GM23338 (cell line): Measurements from ENCODE around the gene GRK3. TPM values are rescaled to one million over a fixed set of nuclear protein-coding genes. Genes with fewer than 3 reads are reported as not detected.

Source experiments
- ATAC-seq: fragments of 200-7000 bp; cut with Tn5 transposase; 3 replicates; pipeline ENCODE4 v1.9.1; 2020
- DNase-seq: peaks from one replicate; pipeline ENCODE4 v3.0.0-alpha.2; 2015; ENCODE audit warnings: low spot score
- H2AFZ ChIP-seq: fragments of 200-600 bp; sonication (generic); 2 replicates; pipeline ENCODE4 v1.8.0; 2016; ENCODE audit warnings: antibody characterized with exemption, mild to moderate bottlenecking, moderate library complexity
- H3F3A ChIP-seq: fragments of 200-600 bp; sonication (generic); replicated peaks from 2 replicates; pipeline ENCODE4 v1.8.0; 2017; ENCODE audit warnings: antibody characterized with exemption, mixed run types, low read depth
- H3K27ac ChIP-seq: fragments of 200-600 bp; sonication (generic); 2 replicates; pipeline ENCODE4 v1.6.1; 2016; ENCODE audit warnings: low read depth
- H3K27me3 ChIP-seq: fragments of 200-600 bp; sonication (generic); 2 replicates; pipeline ENCODE4 v1.8.0; 2016; ENCODE audit warnings: mild to moderate bottlenecking, mixed run types, moderate library complexity; ENCODE audit not compliant: insufficient read depth
- H3K36me3 ChIP-seq: fragments of 200-600 bp; sonication (generic); 2 replicates; pipeline ENCODE4 v1.8.0; 2016; ENCODE audit warnings: mild to moderate bottlenecking; ENCODE audit not compliant: insufficient read depth
- H3K4me1 ChIP-seq: fragments of 200-600 bp; sonication (generic); 2 replicates; pipeline ENCODE4 v1.8.0; 2016; ENCODE audit warnings: mild to moderate bottlenecking, moderate library complexity; ENCODE audit not compliant: insufficient read depth
- H3K4me2 ChIP-seq: fragments of 200-600 bp; sonication (generic); 2 replicates; pipeline ENCODE4 v1.7.1; 2017; ENCODE audit warnings: mixed run types
- H3K4me3 ChIP-seq: fragments of 200-600 bp; sonication (generic); 2 replicates; pipeline ENCODE4 v1.6.1; 2016; ENCODE audit warnings: mixed run types
- H3K79me2 ChIP-seq: fragments of 200-600 bp; sonication (generic); replicated peaks from 2 replicates; pipeline ENCODE4 v1.8.0; 2017; ENCODE audit warnings: mild to moderate bottlenecking; ENCODE audit not compliant: insufficient read depth
- H3K9me2 ChIP-seq: fragments of 200-600 bp; sonication (generic); 2 replicates; pipeline ENCODE4 v1.8.0; 2017; ENCODE audit not compliant: insufficient read depth
- H4K20me1 ChIP-seq: fragments of 200-600 bp; sonication (generic); replicated peaks from 2 replicates; pipeline ENCODE4 v1.8.0; 2017; ENCODE audit warnings: mild to moderate bottlenecking; ENCODE audit not compliant: insufficient read depth
- H3K27ac Mint-ChIP-seq: 2 replicates; pipeline ENCODE4 v1.8.0; 2020; ENCODE audit warnings: inconsistent platforms, mild to moderate bottlenecking, moderate library complexity, mixed read lengths
- H3K27me3 Mint-ChIP-seq: 3 replicates; pipeline ENCODE4 v1.8.0; 2022; ENCODE audit warnings: low read depth, mild to moderate bottlenecking, moderate library complexity, mixed read lengths, inconsistent platforms; ENCODE audit not compliant: insufficient read depth, poor library complexity
- H3K36me3 Mint-ChIP-seq: 3 replicates; pipeline ENCODE4 v1.8.0; 2021; ENCODE audit warnings: low read depth, mild to moderate bottlenecking, inconsistent platforms, moderate library complexity, mixed read lengths
- H3K4me1 Mint-ChIP-seq: 3 replicates; pipeline ENCODE4 v1.8.0; 2020; ENCODE audit warnings: mild to moderate bottlenecking, inconsistent platforms, mixed read lengths
- H3K4me3 Mint-ChIP-seq: 3 replicates; pipeline ENCODE4 v1.8.0; 2021; ENCODE audit warnings: moderate library complexity, mild to moderate bottlenecking, inconsistent platforms, mixed read lengths
- H3K9me3 Mint-ChIP-seq: 3 replicates; pipeline ENCODE4 v1.8.0; 2020; ENCODE audit warnings: moderate library complexity, mild to moderate bottlenecking, inconsistent platforms, mixed read lengths
- CTCF ChIP-seq, 2 experiments: fragments of 200-600 bp in 1 of 2; sonication (generic) in 1 of 2; conservative IDR thresholded peaks; 2 replicates each; pipeline versions ENCODE4 v1.5.1 to v1.6.1; 2016 to 2017; ENCODE audit warnings: antibody characterized with exemption in 2 of 2, low read depth in 2 of 2, mild to moderate bottlenecking in 2 of 2, moderate library complexity in 1 of 2
- EZH2phosphoT487 ChIP-seq: fragments of 200-600 bp; sonication (generic); IDR thresholded peaks from one replicate; pipeline ENCODE4 v1.8.1; 2018; ENCODE audit warnings: antibody characterized with exemption; ENCODE audit not compliant: unreplicated experiment
- JUNB ChIP-seq: IDR thresholded peaks from one replicate; pipeline ENCODE4 v1.6.1; 2016; ENCODE audit warnings: antibody characterized with exemption; ENCODE audit not compliant: unreplicated experiment
- NANOG ChIP-seq: IDR thresholded peaks from 2 replicates; pipeline ENCODE4 v1.6.1; 2016; ENCODE audit warnings: antibody characterized with exemption, borderline replicate concordance
- POLR2AphosphoS5 ChIP-seq: IDR thresholded peaks from 2 replicates; pipeline ENCODE4 v1.6.1; 2016; ENCODE audit warnings: antibody characterized with exemption, low read depth
- STAT1 ChIP-seq: IDR thresholded peaks from one replicate; pipeline ENCODE4 v1.6.1; 2016; ENCODE audit warnings: antibody characterized with exemption; ENCODE audit not compliant: unreplicated experiment
- ZNF114 ChIP-seq: fragments of 250-450 bp; sonication (Bioruptor Pico); IDR thresholded peaks from 2 replicates; pipeline ENCODE4 v1.5.0; 2020; ENCODE audit warnings: mild to moderate bottlenecking, moderate library complexity
- ZNF331 ChIP-seq: fragments of 250-450 bp; sonication (Bioruptor Pico); IDR thresholded peaks from 2 replicates; pipeline ENCODE4 v1.5.0; 2020; ENCODE audit warnings: low read depth, mild to moderate bottlenecking, moderate library complexity
- polyA plus RNA-seq: library from polyadenylated mRNA; unstranded; fragments of >200 nt; fragmentation: Nextera tagmentation; extraction: Ambion mirVana; gene quantifications from 2 replicates; pipeline ENCODE4 v1.2.1, GENCODE V29; 2016
- total RNA-seq: library from RNA; depleted of rRNA; stranded (reverse); fragments of >200 nt; shearing (Covaris generic); gene quantifications from 2 replicates; pipeline ENCODE4 v1.2.3, GENCODE V29; 2014
- TF ChIP-seq, protein P1 (sequence below): fragments of 250-450 bp; sonication (Bioruptor Pico); IDR thresholded peaks from 2 replicates; pipeline ENCODE4 v1.5.0; 2020; ENCODE audit warnings: mild to moderate bottlenecking, moderate library complexity

GRK3 gene
- total and polyA plus RNA-seq, 2 experiments from 2014 or later = 6.0 to 25.3 TPM

DNA sequence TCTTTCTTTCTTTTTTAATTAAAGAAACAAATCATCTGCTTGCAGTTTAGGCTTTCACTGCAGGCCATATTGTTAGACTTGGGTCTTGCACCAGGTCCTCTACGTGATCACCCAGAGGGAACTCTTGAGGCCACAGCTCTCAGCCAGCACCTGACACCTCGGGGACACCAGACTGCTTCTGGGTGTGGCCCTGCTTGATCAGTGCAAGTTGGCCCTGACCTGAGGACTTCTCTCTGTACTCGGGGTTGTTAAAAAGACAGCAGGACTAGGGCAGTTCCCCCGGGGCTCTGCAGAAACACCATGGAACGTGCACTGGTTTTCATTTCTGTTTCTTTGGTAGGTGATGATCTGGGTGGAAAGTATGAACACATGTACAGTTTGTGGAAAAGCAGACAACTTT lies 126.3 kb downstream of the GRK3 start:
- Histone ChIP-seq H3K4me3 (no peak overlapping the region), H3K27ac (no peak overlapping the region), H3K36me3 (no peaks in the 10 kb centered on the region; the same call in 1 of the 2 replicates), H3K4me1 (0 out of 2 replicates have a peak, but pooled peaks cover 4% of the 10 kb centered on the region), H3K4me2 (no peak overlapping the region), H2AFZ (no peak overlapping the region), H3K9me2 (no peaks in the 10 kb centered on the region), H3K79me2 (no peaks in the 10 kb centered on the region), H3K27me3 (no peaks in the 10 kb centered on the region), H4K20me1 (peaks cover 10% of the 10 kb centered on the region), H3F3A (no peaks in the 10 kb centered on the region)
- ATAC-seq (no peak), DNase-seq (no peak)
- Mint-ChIP-seq H3K27me3 (no peaks in the 10 kb centered on the region), H3K27ac (no peak overlapping the region), H3K4me1 (peaks cover 14% of the 10 kb centered on the region; the same call in 2 of the 3 replicates), H3K9me3 (no peaks in the 10 kb centered on the region), H3K36me3 (peaks cover 18% of the 10 kb centered on the region), H3K4me3 (no peak overlapping the region)
- TF ChIP-seq ZNF114 (no peak), NANOG (no peak), EZH2phosphoT487 (no peak), JUNB (no peak), POLR2AphosphoS5 (no peak), ZNF331 (CRISPR knock-in tag) (no peak), STAT1 (no peak), CTCF (conservative IDR thresholded peaks at IDR 0.05; ENCODE audit: low read depth in 2 of 2) (no peak)
- TF ChIP-seq, protein P1, sequence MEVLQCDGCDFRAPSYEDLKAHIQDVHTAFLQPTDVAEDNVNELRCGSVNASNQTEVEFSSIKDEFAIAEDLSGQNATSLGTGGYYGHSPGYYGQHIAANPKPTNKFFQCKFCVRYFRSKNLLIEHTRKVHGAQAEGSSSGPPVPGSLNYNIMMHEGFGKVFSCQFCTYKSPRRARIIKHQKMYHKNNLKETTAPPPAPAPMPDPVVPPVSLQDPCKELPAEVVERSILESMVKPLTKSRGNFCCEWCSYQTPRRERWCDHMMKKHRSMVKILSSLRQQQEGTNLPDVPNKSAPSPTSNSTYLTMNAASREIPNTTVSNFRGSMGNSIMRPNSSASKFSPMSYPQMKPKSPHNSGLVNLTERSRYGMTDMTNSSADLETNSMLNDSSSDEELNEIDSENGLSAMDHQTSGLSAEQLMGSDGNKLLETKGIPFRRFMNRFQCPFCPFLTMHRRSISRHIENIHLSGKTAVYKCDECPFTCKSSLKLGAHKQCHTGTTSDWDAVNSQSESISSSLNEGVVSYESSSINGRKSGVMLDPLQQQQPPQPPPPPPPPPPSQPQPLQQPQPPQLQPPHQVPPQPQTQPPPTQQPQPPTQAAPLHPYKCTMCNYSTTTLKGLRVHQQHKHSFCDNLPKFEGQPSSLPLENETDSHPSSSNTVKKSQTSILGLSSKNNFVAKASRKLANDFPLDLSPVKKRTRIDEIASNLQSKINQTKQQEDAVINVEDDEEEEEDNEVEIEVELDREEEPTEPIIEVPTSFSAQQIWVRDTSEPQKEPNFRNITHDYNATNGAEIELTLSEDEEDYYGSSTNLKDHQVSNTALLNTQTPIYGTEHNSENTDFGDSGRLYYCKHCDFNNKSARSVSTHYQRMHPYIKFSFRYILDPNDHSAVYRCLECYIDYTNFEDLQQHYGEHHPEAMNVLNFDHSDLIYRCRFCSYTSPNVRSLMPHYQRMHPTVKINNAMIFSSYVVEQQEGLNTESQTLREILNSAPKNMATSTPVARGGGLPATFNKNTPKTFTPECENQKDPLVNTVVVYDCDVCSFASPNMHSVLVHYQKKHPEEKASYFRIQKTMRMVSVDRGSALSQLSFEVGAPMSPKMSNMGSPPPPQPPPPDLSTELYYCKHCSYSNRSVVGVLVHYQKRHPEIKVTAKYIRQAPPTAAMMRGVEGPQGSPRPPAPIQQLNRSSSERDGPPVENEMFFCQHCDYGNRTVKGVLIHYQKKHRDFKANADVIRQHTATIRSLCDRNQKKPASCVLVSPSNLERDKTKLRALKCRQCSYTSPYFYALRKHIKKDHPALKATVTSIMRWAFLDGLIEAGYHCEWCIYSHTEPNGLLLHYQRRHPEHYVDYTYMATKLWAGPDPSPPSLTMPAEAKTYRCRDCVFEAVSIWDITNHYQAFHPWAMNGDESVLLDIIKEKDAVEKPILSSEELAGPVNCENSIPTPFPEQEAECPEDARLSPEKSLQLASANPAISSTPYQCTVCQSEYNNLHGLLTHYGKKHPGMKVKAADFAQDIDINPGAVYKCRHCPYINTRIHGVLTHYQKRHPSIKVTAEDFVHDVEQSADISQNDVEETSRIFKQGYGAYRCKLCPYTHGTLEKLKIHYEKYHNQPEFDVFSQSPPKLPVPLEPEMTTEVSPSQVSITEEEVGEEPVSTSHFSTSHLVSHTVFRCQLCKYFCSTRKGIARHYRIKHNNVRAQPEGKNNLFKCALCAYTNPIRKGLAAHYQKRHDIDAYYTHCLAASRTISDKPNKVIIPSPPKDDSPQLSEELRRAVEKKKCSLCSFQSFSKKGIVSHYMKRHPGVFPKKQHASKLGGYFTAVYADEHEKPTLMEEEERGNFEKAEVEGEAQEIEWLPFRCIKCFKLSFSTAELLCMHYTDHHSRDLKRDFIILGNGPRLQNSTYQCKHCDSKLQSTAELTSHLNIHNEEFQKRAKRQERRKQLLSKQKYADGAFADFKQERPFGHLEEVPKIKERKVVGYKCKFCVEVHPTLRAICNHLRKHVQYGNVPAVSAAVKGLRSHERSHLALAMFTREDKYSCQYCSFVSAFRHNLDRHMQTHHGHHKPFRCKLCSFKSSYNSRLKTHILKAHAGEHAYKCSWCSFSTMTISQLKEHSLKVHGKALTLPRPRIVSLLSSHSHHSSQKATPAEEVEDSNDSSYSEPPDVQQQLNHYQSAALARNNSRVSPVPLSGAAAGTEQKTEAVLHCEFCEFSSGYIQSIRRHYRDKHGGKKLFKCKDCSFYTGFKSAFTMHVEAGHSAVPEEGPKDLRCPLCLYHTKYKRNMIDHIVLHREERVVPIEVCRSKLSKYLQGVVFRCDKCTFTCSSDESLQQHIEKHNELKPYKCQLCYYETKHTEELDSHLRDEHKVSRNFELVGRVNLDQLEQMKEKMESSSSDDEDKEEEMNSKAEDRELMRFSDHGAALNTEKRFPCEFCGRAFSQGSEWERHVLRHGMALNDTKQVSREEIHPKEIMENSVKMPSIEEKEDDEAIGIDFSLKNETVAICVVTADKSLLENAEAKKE (CRISPR knock-in tag) = no peak
